Left cardiac atrium (tissue), 4 donors: ENCODE results near the gene AGPAT3. TPM values are rescaled to one million over a fixed set of nuclear protein-coding genes. Genes with fewer than 3 reads are reported as not detected.

ENCODE experiments used
- ATAC-seq, 2 donors: fragments of 200-7000 bp; cut with Tn5 transposase; one replicate each; pipeline ENCODE4 v1.9.1; 2020; ENCODE audit warnings: mild to moderate bottlenecking in 2 of 2, moderate library complexity in 2 of 2
- DNase-seq: peaks from one replicate; pipeline ENCODE4 v3.0.0-alpha.2; 2020
- intact Hi-C, 2 donors: fragments of 100-400 bp; cut with DNase I; formaldehyde crosslinking; loops; one replicate each; pipeline versions ENCODE4 v1.14.1 to v1.15.1; 2022 to 2023
- total RNA-seq, 2 donors: library from RNA; stranded (reverse); fragmentation: NEBNext Ultra II Directional; extraction: Animal tissue kit (Norgen Biotek cat#: 25700); gene quantifications; one replicate each; pipeline ENCODE4 v1.2.1, GENCODE V29; 2021
- donor health status: DM: no; HTN: yes; CAD: no.
- donor health status: DM: no; HTN: yes; CAD: no; lungs with severe emphysema.
- donor health status: DM: yes; HTN: yes; CAD: no.
- donor health status: Dilated cardiomyopathy.

Gene AGPAT3
- total RNA-seq, 2 donors from 2014 or later: 65.1 to 69.4 TPM

GRCh38 chr21:43858806-43859648 is 6.0 kb upstream of the AGPAT3 start:
- ATAC-seq (no peak), DNase-seq (no peak)
- intact Hi-C loops: no loop called here

DNA sequence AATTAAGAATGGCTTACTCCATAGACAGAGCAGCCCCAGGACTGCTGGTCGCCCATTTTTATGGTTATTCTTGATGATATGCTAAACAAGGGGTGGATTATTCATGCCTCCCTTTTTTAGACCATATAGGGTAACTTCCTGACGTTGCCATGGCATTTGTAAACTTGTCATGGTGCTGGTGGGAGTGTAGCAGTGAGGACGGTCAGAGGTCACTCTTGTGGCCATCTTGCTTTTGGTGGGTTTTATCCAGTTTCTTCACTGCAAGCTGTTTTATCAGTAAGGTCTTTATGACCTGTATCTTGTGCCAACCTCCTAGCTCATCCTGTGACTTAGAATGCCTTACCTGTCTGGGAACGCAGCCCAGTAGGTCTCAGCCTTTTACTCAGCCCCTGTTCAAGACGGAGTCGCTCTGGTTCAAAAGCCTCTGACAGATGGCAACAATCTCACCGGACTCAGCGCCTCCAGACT is 5.2 kb upstream of the AGPAT3 start:
- ATAC-seq (no peak), DNase-seq (no peak)
- intact Hi-C loops: loop anchor here in 1 of 2 donors (10.0 kb wide), 1 partner anchor 45 kb away; no protein-coding TSS in a partner anchor

- intact Hi-C loops: loop anchor here in 1 of 2 donors (10.0 kb wide), 1 partner anchor 47 kb away; no protein-coding TSS in a partner anchor
- ATAC-seq: no peak
- DNase-seq: no peak
Measured at GRCh38 chr21:43861706-43862105, 3.3 kb upstream of the AGPAT3 start.

DNA sequence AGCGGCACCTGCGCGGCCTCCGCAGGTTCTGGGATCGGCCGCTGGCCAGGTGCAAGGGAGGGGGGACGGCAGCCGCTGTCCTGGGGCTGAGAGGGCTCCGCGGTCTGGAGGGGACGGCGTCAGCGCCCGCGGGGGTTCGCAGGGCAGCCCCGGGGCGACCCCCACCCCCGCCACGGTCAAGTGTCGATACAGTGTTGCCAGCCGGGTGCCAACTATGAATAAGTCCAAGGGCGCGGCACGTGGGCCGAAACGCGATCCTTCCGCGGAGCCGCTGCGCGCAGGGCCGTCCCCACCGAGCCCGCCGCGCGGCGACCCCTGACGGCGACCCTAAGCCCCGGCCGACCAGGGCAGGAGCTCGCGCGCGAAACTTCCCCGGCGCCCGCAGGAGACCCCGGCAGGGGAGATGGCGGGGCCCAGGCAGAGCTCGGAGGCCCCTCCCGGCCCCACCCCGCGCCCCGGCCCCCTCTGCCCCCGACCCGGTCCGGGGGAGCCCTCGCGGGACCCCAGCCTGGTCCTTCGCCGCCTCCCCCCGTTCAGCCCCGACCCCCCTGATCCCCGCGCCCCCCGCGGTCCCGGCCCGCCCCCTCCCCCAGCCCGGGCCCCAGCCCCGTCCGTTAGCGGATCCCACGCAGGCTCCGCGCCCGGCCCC is 586 bp upstream of the AGPAT3 start:
- intact Hi-C loops: loop anchor here in 1 of 2 donors (10.0 kb wide), 1 partner anchor 50 kb away; no protein-coding TSS in a partner anchor
- peak; percentile 46 to 51 for ATAC-seq
- peak; percentile 67 for DNase-seq

DNA sequence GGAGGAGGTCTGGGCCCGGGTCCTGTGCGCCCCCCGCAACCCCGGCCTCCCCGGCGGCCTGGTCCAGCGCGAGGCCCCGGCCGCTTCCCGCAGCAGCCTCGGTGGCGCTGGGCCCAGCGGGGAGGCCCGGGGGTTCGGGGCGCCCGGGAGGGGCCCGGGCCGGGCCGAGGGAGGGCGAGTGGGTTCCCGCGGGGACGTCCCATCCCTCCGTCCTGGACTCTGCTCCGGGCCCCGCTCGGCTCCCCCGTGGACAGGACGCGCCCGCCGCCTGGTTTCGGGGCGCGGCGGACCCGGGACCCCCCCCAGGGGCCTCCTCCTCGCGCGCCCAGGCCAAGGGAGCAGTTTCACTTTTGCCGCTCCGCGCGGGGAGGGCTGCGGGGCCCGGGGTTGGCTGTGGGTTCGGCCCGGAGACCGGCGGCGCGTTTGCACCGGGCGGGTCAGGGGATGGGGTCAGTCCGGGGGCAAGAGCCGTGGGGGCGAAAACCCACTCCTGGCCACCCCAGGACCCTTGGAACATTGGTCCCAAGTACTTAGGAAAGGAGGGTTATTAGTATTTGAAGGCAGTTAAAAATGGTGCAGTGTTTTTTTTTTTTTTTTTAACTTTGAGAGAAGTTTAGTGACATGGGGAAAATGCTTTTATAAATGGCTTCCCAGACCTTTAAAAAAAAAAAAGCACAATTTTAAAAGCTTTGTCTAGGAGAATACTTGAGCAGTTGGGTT is 677 bp downstream of the AGPAT3 start:
- ATAC-seq (peak; percentile 32 to 66), DNase-seq (peak; percentile 64)
- intact Hi-C loops: loop anchor here (5.0 to 10.0 kb wide), 3 partner anchors 51 to 62 kb away; no protein-coding TSS in a partner anchor

- peak; percentile 40 for DNase-seq
- intact Hi-C loops: loop anchor here (5.0 to 10.0 kb wide), 3 partner anchors 51 to 61 kb away; no protein-coding TSS in a partner anchor
- peak; percentile 62 to 71 for ATAC-seq
Measured at GRCh38 chr21:43866260-43866629, 1.2 kb downstream of the AGPAT3 start.

DNA sequence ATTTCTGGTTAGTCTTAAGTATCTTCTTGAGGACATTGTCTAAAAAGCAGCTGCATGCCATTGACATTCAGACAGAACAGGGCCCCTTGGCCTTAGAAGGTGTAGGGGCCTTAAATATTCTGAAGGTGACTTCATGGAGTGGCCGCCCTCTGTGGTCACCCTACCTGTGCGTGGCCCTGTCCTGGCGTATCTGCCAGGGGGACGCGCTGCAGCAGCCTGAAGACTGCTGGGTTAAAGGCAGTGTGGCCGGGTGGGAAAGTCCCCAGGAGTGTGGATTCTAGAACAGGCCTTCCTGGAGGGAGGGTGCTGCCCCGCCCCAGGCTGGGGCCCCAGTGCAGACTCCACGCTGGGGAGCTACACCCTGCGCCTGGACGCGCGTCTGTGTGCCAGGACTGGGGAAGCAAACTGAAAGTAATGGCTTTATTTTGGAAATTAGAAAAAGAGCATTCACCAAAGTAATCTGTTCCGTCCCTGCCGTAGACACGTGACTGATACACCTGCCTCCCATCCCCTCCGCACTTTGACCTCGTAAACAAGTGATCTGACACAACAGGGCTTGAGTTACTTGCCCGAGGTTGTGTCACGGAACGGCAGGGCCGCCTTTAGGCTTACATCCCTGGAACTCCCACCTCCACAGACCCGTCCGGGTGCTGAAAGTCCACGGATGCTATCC is 1.8 kb downstream of the AGPAT3 start:
- intact Hi-C loops: loop anchor here (5.0 to 10.0 kb wide), 3 partner anchors 52 to 61 kb away; no protein-coding TSS in a partner anchor
- no peak for DNase-seq
- ATAC-seq: peak in 1 of 2 donors; percentile 18

DNA sequence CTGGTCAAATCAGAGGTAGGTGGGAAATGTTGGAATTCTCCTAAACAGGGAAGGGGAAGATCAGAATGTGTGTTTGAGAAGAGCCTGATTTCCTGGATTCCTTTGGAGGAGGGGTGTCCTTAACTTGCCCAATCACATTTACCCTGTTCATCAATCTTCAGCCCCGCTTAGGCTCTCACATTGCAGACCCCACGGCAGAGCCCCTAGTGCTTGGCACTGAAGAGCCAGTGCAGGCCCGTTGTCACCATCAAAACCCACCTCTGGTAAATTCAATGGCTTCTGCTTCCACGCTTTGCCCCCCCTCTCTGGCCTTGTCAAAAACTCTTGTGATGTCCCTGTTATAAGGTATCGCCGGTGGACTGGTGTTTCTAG is 2.3 kb downstream of the AGPAT3 start:
- ATAC-seq: no peak
- intact Hi-C loops: loop anchor here (5.0 to 10.0 kb wide), 3 partner anchors 53 to 60 kb away; no protein-coding TSS in a partner anchor
- no peak for DNase-seq

DNA sequence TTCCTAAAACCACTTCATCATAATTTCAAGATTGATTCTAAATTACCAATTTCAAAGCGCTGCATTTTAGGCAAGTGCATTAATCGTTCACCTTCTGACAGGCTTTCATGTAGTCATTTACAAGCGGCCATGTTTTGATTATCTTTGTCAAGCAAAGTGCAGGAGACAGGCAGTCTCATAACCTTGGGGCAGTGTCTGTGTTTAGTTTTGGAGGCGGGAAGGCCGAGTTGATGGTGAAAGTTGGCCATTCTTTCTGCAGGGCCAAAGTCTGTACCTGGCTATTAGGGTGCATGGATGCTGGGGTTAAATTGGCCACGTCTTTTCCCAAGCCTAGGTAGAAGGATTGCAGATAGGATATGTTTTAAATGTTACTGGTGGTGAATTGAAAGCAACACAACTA is 2.9 kb downstream of the AGPAT3 start:
- DNase-seq: no peak
- intact Hi-C loops: loop anchor here (5.0 to 10.0 kb wide), 3 partner anchors 53 to 59 kb away; no protein-coding TSS in a partner anchor
- ATAC-seq: no peak

- intact Hi-C loops: loop anchor here (5.0 to 10.0 kb wide), 3 partner anchors 54 to 59 kb away; no protein-coding TSS in a partner anchor
- no peak for DNase-seq
- ATAC-seq: no peak
Measured at GRCh38 chr21:43868461-43868860, 3.4 kb downstream of the AGPAT3 start.

GRCh38 chr21:43869486-43870325 is 4.7 kb downstream of the AGPAT3 start:
- intact Hi-C loops: loop anchor here (5.0 to 10.0 kb wide), 3 partner anchors 53 to 58 kb away; no protein-coding TSS in a partner anchor
- ATAC-seq (no peak), DNase-seq (no peak)

DNA sequence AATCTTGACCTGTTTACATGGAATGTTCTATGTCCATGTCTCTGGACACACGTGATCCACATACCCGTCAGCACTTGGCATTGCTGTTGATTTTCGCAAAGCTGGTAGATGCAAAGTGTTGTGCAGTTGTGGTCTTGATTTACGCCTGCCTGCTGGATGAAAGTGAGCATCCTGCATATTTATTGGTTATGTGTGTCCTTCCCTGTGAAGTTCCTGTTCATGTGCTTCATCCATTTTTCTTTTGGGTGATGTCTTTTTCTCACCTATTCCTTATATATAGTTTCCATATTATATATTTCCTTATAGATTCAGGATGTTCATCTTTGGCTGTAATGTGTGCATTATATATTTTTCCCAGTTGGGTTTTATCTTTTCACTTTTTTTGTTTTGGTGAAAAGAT is 6.5 kb downstream of the AGPAT3 start:
- intact Hi-C loops: no loop called here
- ATAC-seq (no peak), DNase-seq (no peak)

- DNase-seq: no peak
- intact Hi-C loops: no loop called here
- ATAC-seq: peak in 1 of 2 donors; percentile 57
Measured at GRCh38 chr21:43872531-43873197, 7.6 kb downstream of the AGPAT3 start.

- ATAC-seq (no peak), DNase-seq (no peak)
- intact Hi-C loops: no loop called here
Measured at GRCh38 chr21:43873673-43874072, 8.7 kb downstream of the AGPAT3 start.

DNA sequence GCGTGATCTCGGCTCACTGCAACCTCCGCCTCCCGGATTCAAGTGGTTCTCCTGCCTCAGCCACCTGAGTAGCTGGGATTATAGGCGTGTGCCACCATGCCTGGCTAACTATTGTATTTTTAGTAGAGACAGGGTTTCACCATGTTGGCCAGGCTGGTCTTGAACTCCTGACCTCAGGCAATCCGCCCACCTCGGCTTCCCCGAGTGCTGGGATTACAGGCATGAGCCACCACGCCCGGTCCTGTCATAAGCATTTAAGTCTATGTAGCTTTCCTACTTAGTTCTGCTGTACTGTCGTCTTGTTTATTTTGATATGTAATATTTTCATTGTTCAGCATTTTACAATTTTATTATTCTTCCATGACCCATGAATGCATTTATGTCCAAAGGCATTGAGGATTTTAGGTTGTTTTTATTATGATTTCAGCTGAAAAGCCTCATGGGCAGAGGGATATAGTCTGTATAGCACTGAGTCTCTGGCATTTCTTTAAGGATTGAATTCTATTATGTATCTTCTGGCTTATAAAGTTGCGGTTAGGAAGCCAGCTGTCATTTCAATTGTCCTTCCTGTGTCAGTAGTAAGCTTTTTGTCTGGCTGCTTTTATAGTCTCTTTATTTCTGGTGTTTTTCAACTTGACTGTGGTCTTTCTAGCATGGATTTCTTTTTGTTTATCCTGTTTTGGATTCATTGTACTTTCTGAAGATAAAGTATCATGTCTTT is 9.2 kb downstream of the AGPAT3 start:
- ATAC-seq (no peak), DNase-seq (no peak)
- intact Hi-C loops: no loop called here

- intact Hi-C loops: no loop called here
Measured at GRCh38 chr21:43876605-43877004, 11.6 kb downstream of the AGPAT3 start.

More at GRCh38 chr21:43876605-43877004, 11.6 kb downstream of the AGPAT3 start:
- ATAC-seq (no peak), DNase-seq (no peak)
